ENCODE data around the gene WIPI1. TPM values are rescaled to one million over a fixed set of nuclear protein-coding genes. Genes with fewer than 3 reads are reported as not detected.
A peak's percentile ranks its signal among the peaks of the same experiment; 100 is the strongest.

Gene WIPI1
- total RNA-seq, 1 experiment from 2014 or later, result 20.2 TPM

DNA sequence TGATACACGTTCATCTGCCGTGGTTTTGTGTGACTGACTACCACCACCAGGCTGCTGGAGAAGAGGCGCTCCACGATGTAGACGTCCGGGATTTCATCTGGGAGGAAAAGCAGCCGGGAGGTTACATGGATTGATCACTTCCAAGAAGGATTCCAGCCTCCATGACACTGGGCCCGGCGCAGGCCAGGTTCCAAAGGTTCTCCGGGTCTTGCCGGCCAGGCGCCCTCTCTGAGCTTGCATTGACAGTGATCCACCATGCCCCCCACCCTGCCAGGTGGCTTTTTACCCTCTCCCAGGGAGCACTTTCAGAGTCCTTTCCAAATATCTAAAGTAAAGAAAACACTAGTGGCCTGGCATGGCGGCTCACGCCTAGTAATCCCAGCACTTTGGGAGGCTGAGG lies 6.5 kb downstream of the WIPI1 start:
- no peaks in the 10 kb centered on the region for H3K79me2 ChIP-seq (ENCODE audit: low read length)
- H3K36me3 ChIP-seq (ENCODE audit: low read depth, low read length), result no peaks in the 10 kb centered on the region
- no peak overlapping the region for H3K4me3 ChIP-seq (ENCODE audit: low read length)
- ATAC-seq (no peak), DNase-seq (no peak)
- H3K9ac ChIP-seq (ENCODE audit: low read length), result no peak overlapping the region
- ChIA-PET CTCF (no interaction called here), POLR2A (ENCODE audit: unreplicated experiment) (interaction anchor here (0.6 kb wide), 1 partner anchor 47 kb away, joined by 3 read pairs; no protein-coding TSS in a partner anchor)
- no peak overlapping the region for H3K4me2 ChIP-seq (ENCODE audit: low read length)
- intact Hi-C loops (cut with micrococcal nuclease), result no loop called here
- no peaks in the 10 kb centered on the region for H3K9me2 ChIP-seq (replicated peaks; ENCODE audit: low read length)
- H3K27ac ChIP-seq (ENCODE audit: low read length), result no peak overlapping the region
- no peaks in the 10 kb centered on the region for H3K27me3 ChIP-seq (ENCODE audit: low read length)
- H4K20me1 ChIP-seq (ENCODE audit: low read length), result no peaks in the 10 kb centered on the region
- no TSS peak for BruUV-seq (replicated peaks)
- H3K4me1 ChIP-seq (ENCODE audit: insufficient read depth, low read length), result peaks cover 6% of the 10 kb centered on the region
- peaks cover 2% of the 10 kb centered on the region for H3F3A ChIP-seq (ENCODE audit: low read length, unreplicated experiment)
- no peaks in the 10 kb centered on the region for H3K9me3 ChIP-seq (ENCODE audit: low read length)
- TF ChIP-seq, protein P1, sequence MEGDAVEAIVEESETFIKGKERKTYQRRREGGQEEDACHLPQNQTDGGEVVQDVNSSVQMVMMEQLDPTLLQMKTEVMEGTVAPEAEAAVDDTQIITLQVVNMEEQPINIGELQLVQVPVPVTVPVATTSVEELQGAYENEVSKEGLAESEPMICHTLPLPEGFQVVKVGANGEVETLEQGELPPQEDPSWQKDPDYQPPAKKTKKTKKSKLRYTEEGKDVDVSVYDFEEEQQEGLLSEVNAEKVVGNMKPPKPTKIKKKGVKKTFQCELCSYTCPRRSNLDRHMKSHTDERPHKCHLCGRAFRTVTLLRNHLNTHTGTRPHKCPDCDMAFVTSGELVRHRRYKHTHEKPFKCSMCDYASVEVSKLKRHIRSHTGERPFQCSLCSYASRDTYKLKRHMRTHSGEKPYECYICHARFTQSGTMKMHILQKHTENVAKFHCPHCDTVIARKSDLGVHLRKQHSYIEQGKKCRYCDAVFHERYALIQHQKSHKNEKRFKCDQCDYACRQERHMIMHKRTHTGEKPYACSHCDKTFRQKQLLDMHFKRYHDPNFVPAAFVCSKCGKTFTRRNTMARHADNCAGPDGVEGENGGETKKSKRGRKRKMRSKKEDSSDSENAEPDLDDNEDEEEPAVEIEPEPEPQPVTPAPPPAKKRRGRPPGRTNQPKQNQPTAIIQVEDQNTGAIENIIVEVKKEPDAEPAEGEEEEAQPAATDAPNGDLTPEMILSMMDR (conservative IDR thresholded peaks at IDR 0.05; ENCODE audit: low read depth, low read length), result no peak
- H2AFZ ChIP-seq (ENCODE audit: low read length), result no peak overlapping the region

DNA sequence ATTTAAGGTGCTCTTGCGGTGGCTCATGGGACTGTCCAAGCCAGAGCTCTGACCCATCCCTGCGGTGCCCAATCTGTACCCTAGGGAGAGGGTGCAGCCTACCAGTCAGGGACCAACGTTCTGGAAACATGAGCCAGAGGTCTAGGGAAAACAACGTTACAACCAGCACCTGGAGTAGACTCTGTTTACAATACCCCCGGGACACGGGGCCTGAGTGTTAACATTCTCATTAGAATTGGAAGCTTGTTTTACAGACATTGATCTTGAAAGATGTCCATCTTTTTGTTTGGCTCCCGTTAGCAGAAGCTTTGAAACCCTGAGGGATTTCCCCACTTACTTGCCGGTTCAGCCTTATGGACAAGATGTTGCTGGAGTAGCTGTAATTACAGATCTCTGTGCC lies 6.9 kb downstream of the WIPI1 start:
- Histone ChIP-seq H3K9me2 (replicated peaks; ENCODE audit: low read length) (no peaks in the 10 kb centered on the region), H3K27ac (ENCODE audit: low read length) (no peak overlapping the region), H3K4me3 (ENCODE audit: low read length) (no peak overlapping the region), H3F3A (ENCODE audit: low read length, unreplicated experiment) (no peaks in the 10 kb centered on the region), H3K9me3 (ENCODE audit: low read length) (no peaks in the 10 kb centered on the region), H2AFZ (ENCODE audit: low read length) (no peak overlapping the region), H3K9ac (ENCODE audit: low read length) (no peak overlapping the region), H3K4me2 (ENCODE audit: low read length) (no peak overlapping the region), H4K20me1 (ENCODE audit: low read length) (no peaks in the 10 kb centered on the region), H3K79me2 (ENCODE audit: low read length) (no peaks in the 10 kb centered on the region), H3K4me1 (ENCODE audit: insufficient read depth, low read length) (peaks cover 2% of the 10 kb centered on the region), H3K36me3 (ENCODE audit: low read depth, low read length) (no peaks in the 10 kb centered on the region), H3K27me3 (ENCODE audit: low read length) (no peaks in the 10 kb centered on the region)
- DNase-seq (no peak), ATAC-seq (no peak)
- BruUV-seq (replicated peaks), result no TSS peak
- ChIA-PET CTCF (no interaction called here), POLR2A (ENCODE audit: unreplicated experiment) (interaction anchor here (0.6 kb wide), 1 partner anchor 47 kb away, joined by 3 read pairs; no protein-coding TSS in a partner anchor)
- TF ChIP-seq, protein P1 (conservative IDR thresholded peaks at IDR 0.05; ENCODE audit: low read depth, low read length), result no peak
- TF ChIP-seq EZH2 (IDR thresholded peaks at IDR 0.05; ENCODE audit: low read length, unreplicated experiment) (no peak), EZH2phosphoT487 (IDR thresholded peaks at IDR 0.05; ENCODE audit: borderline replicate concordance, low read length) (no peak)
- intact Hi-C loops (cut with micrococcal nuclease), result no loop called here

DNA sequence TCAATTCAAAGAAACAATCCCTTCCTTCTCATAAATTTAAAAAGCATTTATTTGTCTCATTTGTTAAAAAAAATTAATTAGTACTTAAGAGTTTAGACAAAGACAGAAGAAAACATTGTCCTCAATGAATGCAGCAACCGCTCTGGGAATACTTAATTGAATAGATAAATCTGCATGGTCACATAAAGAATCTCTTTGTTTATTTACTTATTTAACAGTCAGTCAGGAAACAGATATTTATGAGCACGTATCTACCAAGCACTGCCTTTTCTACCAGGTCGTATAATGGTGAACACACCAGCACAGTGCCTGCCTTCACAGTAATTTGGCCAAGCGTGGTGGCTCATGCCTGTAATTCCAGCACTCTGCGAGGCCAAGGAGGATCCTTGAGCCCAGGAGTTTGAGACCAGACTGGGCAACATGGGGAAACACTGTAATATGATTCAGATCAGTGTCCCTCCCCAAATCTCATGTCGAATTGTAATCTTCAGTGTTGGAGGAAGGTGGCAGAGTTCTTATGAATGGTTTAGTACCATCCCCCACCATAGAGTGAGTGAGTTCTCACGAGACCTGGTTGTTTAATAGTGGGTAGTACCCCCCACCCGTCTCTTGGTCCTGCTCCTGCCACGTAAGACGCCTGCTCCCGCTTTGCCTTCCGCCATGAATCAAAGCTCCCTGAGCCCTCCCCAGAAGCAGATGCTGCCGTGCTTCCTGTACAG lies 8.1 kb downstream of the WIPI1 start:
- intact Hi-C loops (cut with micrococcal nuclease), result no loop called here
- Histone ChIP-seq H3K4me3 (ENCODE audit: low read length) (no peak overlapping the region), H3K9me3 (ENCODE audit: low read length) (no peaks in the 10 kb centered on the region), H3K27ac (ENCODE audit: low read length) (no peak overlapping the region), H3F3A (ENCODE audit: low read length, unreplicated experiment) (no peaks in the 10 kb centered on the region), H3K9me2 (replicated peaks; ENCODE audit: low read length) (no peaks in the 10 kb centered on the region), H2AFZ (ENCODE audit: low read length) (no peak overlapping the region), H3K4me1 (ENCODE audit: insufficient read depth, low read length) (no peaks in the 10 kb centered on the region), H3K9ac (ENCODE audit: low read length) (no peak overlapping the region), H3K36me3 (ENCODE audit: low read depth, low read length) (no peaks in the 10 kb centered on the region), H3K4me2 (ENCODE audit: low read length) (no peak overlapping the region), H3K27me3 (ENCODE audit: low read length) (no peaks in the 10 kb centered on the region), H4K20me1 (ENCODE audit: low read length) (no peaks in the 10 kb centered on the region), H3K79me2 (ENCODE audit: low read length) (no peaks in the 10 kb centered on the region)
- ChIA-PET CTCF (no interaction called here), POLR2A (ENCODE audit: unreplicated experiment) (no interaction called here)
- ATAC-seq (peak; percentile 31), DNase-seq (no peak)
- BruUV-seq (replicated peaks), result no TSS peak
- TF ChIP-seq EZH2 (IDR thresholded peaks at IDR 0.05; ENCODE audit: low read length, unreplicated experiment), result no peak
- no peak for TF ChIP-seq EZH2phosphoT487 (IDR thresholded peaks at IDR 0.05; ENCODE audit: borderline replicate concordance, low read length)
- TF ChIP-seq, protein P1 (conservative IDR thresholded peaks at IDR 0.05; ENCODE audit: low read depth, low read length), result no peak

All from PC-3 (cell line).